Measurements from ENCODE around the gene UBE2L6.

DNA sequence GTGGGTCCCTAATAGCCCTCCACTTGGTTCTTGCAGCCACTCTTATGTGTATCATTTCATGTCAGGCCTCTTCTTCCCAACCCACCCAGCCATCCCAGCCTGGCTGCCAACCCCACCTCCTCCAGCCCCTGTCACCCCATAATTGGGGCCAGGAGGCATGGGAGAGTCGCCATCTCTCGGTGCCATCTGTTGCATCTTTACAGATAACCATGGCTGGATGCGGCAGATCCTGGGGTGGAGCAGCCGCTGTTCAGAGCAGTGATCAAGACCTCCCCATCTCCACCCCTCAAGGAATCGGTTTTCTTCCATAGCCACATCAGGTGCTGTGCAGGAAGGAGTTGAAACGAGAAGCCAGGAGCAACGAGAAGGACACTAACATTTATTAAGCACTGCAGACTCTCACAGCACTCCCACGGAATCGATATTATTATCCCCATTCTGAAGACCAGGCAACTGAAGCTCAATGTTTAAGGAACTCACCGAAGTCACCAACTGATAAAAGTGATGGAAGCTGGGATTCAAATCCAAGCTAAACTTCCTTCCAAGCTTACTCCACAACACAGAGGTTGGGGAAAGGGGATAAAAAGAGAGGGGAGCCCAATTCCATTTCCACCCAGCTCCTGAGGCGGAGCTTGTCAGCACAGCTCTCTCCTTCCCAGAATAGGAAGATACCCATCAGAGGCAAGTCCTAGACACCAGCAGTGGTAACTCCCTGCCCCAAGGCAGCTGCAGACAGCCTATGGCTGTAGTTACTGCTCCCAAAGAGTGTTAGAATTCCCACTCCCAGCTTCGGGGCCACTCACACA lies 54.6 kb downstream of the UBE2L6 start:
- TF ChIP-seq, protein P1, sequence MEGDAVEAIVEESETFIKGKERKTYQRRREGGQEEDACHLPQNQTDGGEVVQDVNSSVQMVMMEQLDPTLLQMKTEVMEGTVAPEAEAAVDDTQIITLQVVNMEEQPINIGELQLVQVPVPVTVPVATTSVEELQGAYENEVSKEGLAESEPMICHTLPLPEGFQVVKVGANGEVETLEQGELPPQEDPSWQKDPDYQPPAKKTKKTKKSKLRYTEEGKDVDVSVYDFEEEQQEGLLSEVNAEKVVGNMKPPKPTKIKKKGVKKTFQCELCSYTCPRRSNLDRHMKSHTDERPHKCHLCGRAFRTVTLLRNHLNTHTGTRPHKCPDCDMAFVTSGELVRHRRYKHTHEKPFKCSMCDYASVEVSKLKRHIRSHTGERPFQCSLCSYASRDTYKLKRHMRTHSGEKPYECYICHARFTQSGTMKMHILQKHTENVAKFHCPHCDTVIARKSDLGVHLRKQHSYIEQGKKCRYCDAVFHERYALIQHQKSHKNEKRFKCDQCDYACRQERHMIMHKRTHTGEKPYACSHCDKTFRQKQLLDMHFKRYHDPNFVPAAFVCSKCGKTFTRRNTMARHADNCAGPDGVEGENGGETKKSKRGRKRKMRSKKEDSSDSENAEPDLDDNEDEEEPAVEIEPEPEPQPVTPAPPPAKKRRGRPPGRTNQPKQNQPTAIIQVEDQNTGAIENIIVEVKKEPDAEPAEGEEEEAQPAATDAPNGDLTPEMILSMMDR (IDR thresholded peaks at IDR 0.05), result no peak
- no peak for TF ChIP-seq ZFX (IDR thresholded peaks at IDR 0.05; ENCODE audit: borderline replicate concordance)
